ENCODE results near the gene GALNT14. TPM values are rescaled to one million over a fixed set of nuclear protein-coding genes. Genes with fewer than 3 reads are reported as not detected.

GALNT14 gene
- polyA plus RNA-seq, 1 experiment, result 0.07 TPM

- peaks cover 6% of the 10 kb centered on the region for H3K27me3 ChIP-seq (ENCODE audit: control insufficient read depth, insufficient read depth, low read length)
- no peak for TF ChIP-seq CTCF (IDR thresholded peaks at IDR 0.05; ENCODE audit: low read depth, low read length)
- DNase-seq (ENCODE audit: low read depth, low spot score), result no peak
- CTCF ChIA-PET, result interaction anchor here (1.1 kb wide), 1 partner anchor 331 kb away, joined by 3 read pairs; no protein-coding TSS in a partner anchor
- H3K9me3 ChIP-seq (ENCODE audit: control insufficient read depth, insufficient read depth, low read length), result no peaks in the 10 kb centered on the region
- POLR2A ChIA-PET, result no interaction called here
- no peak overlapping the region for H3K4me3 ChIP-seq (ENCODE audit: low read depth, low read length)
- H3K27ac ChIP-seq (ENCODE audit: low read depth, low read length), result no peak overlapping the region
These were observed 135.6 kb downstream of the GALNT14 start for GRCh38 chr2:31002537-31003150.

GRCh38 chr2:31000970-31001369, 137.3 kb downstream of the GALNT14 start:
- POLR2A ChIA-PET, result no interaction called here
- peaks cover 6% of the 10 kb centered on the region for H3K27me3 ChIP-seq (ENCODE audit: control insufficient read depth, insufficient read depth, low read length)

GRCh38 chr2:30998672-30999071, 139.6 kb downstream of the GALNT14 start:
- ChIA-PET POLR2A (no interaction called here), CTCF (no interaction called here)
- peaks cover 4% of the 10 kb centered on the region for H3K27me3 ChIP-seq (ENCODE audit: control insufficient read depth, insufficient read depth, low read length)
- no peak for DNase-seq (ENCODE audit: low read depth, low spot score)
- no peak overlapping the region for H3K4me3 ChIP-seq (ENCODE audit: low read depth, low read length)
- H3K9me3 ChIP-seq (ENCODE audit: control insufficient read depth, insufficient read depth, low read length), result no peaks in the 10 kb centered on the region
- no peak overlapping the region for H3K27ac ChIP-seq (ENCODE audit: low read depth, low read length)
- no peak for TF ChIP-seq CTCF (IDR thresholded peaks at IDR 0.05; ENCODE audit: low read depth, low read length)

More at GRCh38 chr2:31000970-31001369, 137.3 kb downstream of the GALNT14 start:
- Histone ChIP-seq H3K4me3 (ENCODE audit: low read depth, low read length) (no peak overlapping the region), H3K27ac (ENCODE audit: low read depth, low read length) (no peak overlapping the region), H3K9me3 (ENCODE audit: control insufficient read depth, insufficient read depth, low read length) (no peaks in the 10 kb centered on the region)
- no peak for DNase-seq (ENCODE audit: low read depth, low spot score)
- CTCF ChIA-PET, result interaction anchor here (0.7 kb wide), 1 partner anchor 333 kb away, joined by 3 read pairs; no protein-coding TSS in a partner anchor
- no peak for TF ChIP-seq CTCF (IDR thresholded peaks at IDR 0.05; ENCODE audit: low read depth, low read length)

- POLR2A ChIA-PET, result interaction anchor here (0.6 kb wide), 1 partner anchor 902 kb away, joined by 5 read pairs; no protein-coding TSS in a partner anchor
- no peak for DNase-seq (ENCODE audit: low read depth, low spot score)
- H3K4me3 ChIP-seq (ENCODE audit: low read depth, low read length), result no peak overlapping the region
- H3K9me3 ChIP-seq (ENCODE audit: control insufficient read depth, insufficient read depth, low read length), result no peaks in the 10 kb centered on the region
- CTCF ChIA-PET, result no interaction called here
- no peak overlapping the region for H3K27ac ChIP-seq (ENCODE audit: low read depth, low read length)
- peaks cover 4% of the 10 kb centered on the region for H3K27me3 ChIP-seq (ENCODE audit: control insufficient read depth, insufficient read depth, low read length)
- TF ChIP-seq CTCF (IDR thresholded peaks at IDR 0.05; ENCODE audit: low read depth, low read length), result no peak
These were observed 140.3 kb downstream of the GALNT14 start for GRCh38 chr2:30997979-30998378.

- CTCF ChIA-PET, result no interaction called here
These were observed 143.8 kb downstream of the GALNT14 start for GRCh38 chr2:30994227-30995056.

More at GRCh38 chr2:30994227-30995056, 143.8 kb downstream of the GALNT14 start:
- Histone ChIP-seq H3K27ac (ENCODE audit: low read depth, low read length) (no peak overlapping the region), H3K27me3 (ENCODE audit: control insufficient read depth, insufficient read depth, low read length) (peaks cover 4% of the 10 kb centered on the region), H3K9me3 (ENCODE audit: control insufficient read depth, insufficient read depth, low read length) (no peaks in the 10 kb centered on the region), H3K4me3 (ENCODE audit: low read depth, low read length) (no peak overlapping the region)
- DNase-seq (ENCODE audit: low read depth, low spot score), result no peak
- POLR2A ChIA-PET, result no interaction called here
- TF ChIP-seq CTCF (IDR thresholded peaks at IDR 0.05; ENCODE audit: low read depth, low read length), result no peak
